Activated naive CD8-positive, alpha-beta T cell (primary cell): ENCODE results near the gene RMDN3.

ENCODE experiments used
- H3K27ac Mint-ChIP-seq: one replicate; pipeline ENCODE4 v1.8.0; 2021; ENCODE audit warnings: mixed read lengths
- H3K27me3 Mint-ChIP-seq: one replicate; pipeline ENCODE4 v1.8.0; 2021; ENCODE audit warnings: mixed read lengths
- H3K36me3 Mint-ChIP-seq: one replicate; pipeline ENCODE4 v1.8.0; 2021; ENCODE audit warnings: mixed read lengths
- H3K4me1 Mint-ChIP-seq: one replicate; pipeline ENCODE4 v1.8.0; 2021; ENCODE audit warnings: low read depth, mixed read lengths
- H3K4me3 Mint-ChIP-seq: one replicate; pipeline ENCODE4 v1.8.0; 2021; ENCODE audit warnings: mild to moderate bottlenecking, mixed read lengths
- H3K9me3 Mint-ChIP-seq: one replicate; pipeline ENCODE4 v1.8.0; 2021; ENCODE audit warnings: low read depth, mixed read lengths

RMDN3 gene

GRCh38 chr15:40746916-40747418 lies 8.1 kb downstream of the RMDN3 start:
- Mint-ChIP-seq H3K27ac (no peak overlapping the region), H3K36me3 (no peaks in the 10 kb centered on the region), H3K27me3 (no peaks in the 10 kb centered on the region), H3K4me3 (no peak overlapping the region), H3K4me1 (peaks cover 8% of the 10 kb centered on the region), H3K9me3 (no peaks in the 10 kb centered on the region)

DNA sequence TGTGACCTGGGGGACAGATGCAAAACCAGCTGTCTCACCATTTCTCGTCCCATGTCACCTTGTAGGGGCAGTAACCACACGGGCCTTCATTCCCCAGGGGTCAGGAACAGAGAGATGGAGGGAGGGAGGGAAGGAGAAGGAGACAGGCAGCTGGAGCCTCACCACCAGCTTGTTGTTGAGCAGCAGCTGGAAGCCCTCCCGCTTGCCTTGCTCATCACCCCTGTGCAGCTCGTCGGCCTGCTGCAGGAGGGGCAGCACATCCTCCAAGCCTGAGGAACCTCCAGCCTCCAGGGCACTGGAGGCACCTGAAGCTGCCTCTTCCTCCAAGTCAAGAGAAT lies 10.3 kb downstream of the RMDN3 start:
- H3K4me1 Mint-ChIP-seq = peaks cover 8% of the 10 kb centered on the region
- peak overlapping the region; percentile 78 for H3K27ac Mint-ChIP-seq
- H3K36me3 Mint-ChIP-seq = no peaks in the 10 kb centered on the region
- no peaks in the 10 kb centered on the region for H3K27me3 Mint-ChIP-seq
- no peaks in the 10 kb centered on the region for H3K9me3 Mint-ChIP-seq
- H3K4me3 Mint-ChIP-seq = no peak overlapping the region

DNA sequence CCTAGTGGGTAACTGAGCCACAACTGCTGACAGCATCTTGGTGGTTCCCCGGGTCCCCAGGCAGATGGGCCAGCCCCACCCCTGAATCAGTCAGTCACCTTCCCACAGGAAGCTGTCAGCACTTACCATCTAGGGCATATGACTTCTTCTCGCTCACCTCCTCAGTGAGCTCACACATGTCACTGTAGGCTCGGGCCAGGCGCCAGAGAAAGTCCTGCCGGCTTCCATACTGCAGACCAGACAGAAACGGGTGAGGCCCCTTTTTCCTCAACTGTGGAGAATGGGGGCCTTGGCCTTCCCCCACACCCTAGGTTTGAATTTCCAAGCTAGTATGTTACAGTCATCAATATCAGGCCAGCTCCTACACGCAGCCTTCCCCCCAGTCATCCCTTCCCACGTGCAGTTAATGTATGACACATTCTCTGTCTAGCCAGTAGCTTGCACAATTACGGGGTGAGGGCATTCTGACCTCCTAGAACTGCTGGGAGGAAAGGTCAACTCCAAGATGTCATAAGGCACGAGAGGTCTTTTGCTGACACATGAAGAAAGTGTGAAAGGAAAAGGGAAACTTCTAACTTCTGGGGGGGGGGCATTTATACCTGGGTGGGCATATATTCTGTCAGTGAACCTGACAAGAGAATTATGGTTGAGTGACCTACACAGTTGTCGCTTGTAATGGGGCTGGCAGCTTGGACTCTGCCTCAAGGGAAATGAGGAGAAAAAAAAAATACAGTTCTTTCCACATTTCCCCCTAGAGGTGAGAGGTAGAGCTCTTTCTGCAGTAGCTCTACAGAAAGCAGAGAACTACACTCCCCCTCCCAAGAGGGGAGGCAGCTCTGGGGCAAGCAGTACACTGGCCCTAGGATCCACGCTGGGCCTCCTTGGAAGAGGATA lies 10.9 kb downstream of the RMDN3 start:
- Mint-ChIP-seq H3K36me3 (no peaks in the 10 kb centered on the region), H3K9me3 (no peaks in the 10 kb centered on the region), H3K27me3 (no peaks in the 10 kb centered on the region), H3K27ac (peak overlapping the region; percentile 78), H3K4me3 (peak overlapping the region; percentile 21), H3K4me1 (peaks cover 8% of the 10 kb centered on the region)

GRCh38 chr15:40743485-40743901 lies 11.6 kb downstream of the RMDN3 start:
- H3K27me3 Mint-ChIP-seq = no peaks in the 10 kb centered on the region
- H3K4me3 Mint-ChIP-seq = no peak overlapping the region
- peak overlapping the region; percentile 78 for H3K27ac Mint-ChIP-seq
- H3K4me1 Mint-ChIP-seq = peaks cover 8% of the 10 kb centered on the region
- no peaks in the 10 kb centered on the region for H3K9me3 Mint-ChIP-seq
- no peaks in the 10 kb centered on the region for H3K36me3 Mint-ChIP-seq

DNA sequence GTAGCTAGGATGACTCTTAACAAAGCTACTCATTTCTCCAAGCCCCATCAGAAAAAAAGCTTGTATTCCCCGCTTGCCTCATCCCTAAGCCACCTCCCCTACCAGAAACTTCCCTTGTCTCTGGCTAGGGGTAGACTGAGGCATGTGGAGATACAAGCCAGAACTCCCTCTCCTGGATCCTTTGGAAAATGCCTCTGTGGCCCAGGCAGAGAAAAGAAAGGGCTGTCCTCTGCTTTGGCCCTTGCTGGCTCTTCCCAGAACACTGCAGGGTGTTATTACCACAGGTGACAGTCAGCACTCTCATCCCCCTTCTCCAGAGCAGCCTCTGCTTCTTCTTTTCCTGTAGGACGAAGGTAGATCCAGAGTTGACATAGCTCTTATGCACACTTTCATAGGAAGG lies 15.2 kb downstream of the RMDN3 start:
- H3K4me3 Mint-ChIP-seq = no peak overlapping the region
- H3K9me3 Mint-ChIP-seq = no peaks in the 10 kb centered on the region
- H3K27me3 Mint-ChIP-seq = no peaks in the 10 kb centered on the region
- no peaks in the 10 kb centered on the region for H3K36me3 Mint-ChIP-seq
- H3K4me1 Mint-ChIP-seq = peaks cover 8% of the 10 kb centered on the region
- no peak overlapping the region for H3K27ac Mint-ChIP-seq

DNA sequence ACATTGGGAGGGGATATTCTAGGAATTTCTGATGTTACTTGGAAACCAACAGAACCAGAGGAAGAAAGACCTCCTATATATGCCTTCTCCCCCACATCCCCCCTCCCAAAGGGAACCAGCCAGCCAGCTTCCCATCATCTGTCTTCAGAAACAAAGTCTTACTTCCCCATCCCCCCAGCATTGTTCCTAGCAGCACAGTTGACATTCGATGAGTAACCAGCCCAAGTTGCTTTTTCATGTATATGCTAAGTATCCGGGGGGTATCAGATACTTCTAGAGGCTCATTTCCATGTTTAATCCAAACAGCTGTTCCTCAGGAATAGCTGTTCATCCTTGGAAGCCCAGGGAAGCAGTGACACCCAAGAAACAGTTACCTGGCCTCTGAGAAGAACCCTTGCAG lies 16.0 kb downstream of the RMDN3 start:
- no peaks in the 10 kb centered on the region for H3K27me3 Mint-ChIP-seq
- no peaks in the 10 kb centered on the region for H3K36me3 Mint-ChIP-seq
- no peak overlapping the region for H3K4me3 Mint-ChIP-seq
- H3K9me3 Mint-ChIP-seq = no peaks in the 10 kb centered on the region
- H3K27ac Mint-ChIP-seq = no peak overlapping the region
- H3K4me1 Mint-ChIP-seq = peaks cover 6% of the 10 kb centered on the region

GRCh38 chr15:40737048-40737447 lies 18.0 kb downstream of the RMDN3 start:
- Mint-ChIP-seq H3K9me3 (no peaks in the 10 kb centered on the region), H3K36me3 (peaks cover 3% of the 10 kb centered on the region), H3K27ac (no peak overlapping the region), H3K4me3 (no peak overlapping the region), H3K4me1 (no peaks in the 10 kb centered on the region), H3K27me3 (no peaks in the 10 kb centered on the region)

GRCh38 chr15:40736575-40736974 lies 18.5 kb downstream of the RMDN3 start:
- no peaks in the 10 kb centered on the region for H3K4me1 Mint-ChIP-seq
- H3K27ac Mint-ChIP-seq = no peak overlapping the region
- H3K4me3 Mint-ChIP-seq = no peak overlapping the region
- no peaks in the 10 kb centered on the region for H3K27me3 Mint-ChIP-seq
- no peaks in the 10 kb centered on the region for H3K9me3 Mint-ChIP-seq
- peaks cover 3% of the 10 kb centered on the region for H3K36me3 Mint-ChIP-seq

GRCh38 chr15:40731034-40731433 lies 24.0 kb downstream of the RMDN3 start:
- no peak overlapping the region for H3K27ac Mint-ChIP-seq
- H3K4me3 Mint-ChIP-seq = no peak overlapping the region
- peaks cover 3% of the 10 kb centered on the region for H3K36me3 Mint-ChIP-seq
- H3K27me3 Mint-ChIP-seq = no peaks in the 10 kb centered on the region
- no peaks in the 10 kb centered on the region for H3K9me3 Mint-ChIP-seq
- no peaks in the 10 kb centered on the region for H3K4me1 Mint-ChIP-seq

GRCh38 chr15:40723919-40724318 lies 31.1 kb downstream of the RMDN3 start:
- Mint-ChIP-seq H3K4me1 (peaks cover 9% of the 10 kb centered on the region), H3K9me3 (no peaks in the 10 kb centered on the region), H3K4me3 (no peak overlapping the region), H3K36me3 (peaks cover 2% of the 10 kb centered on the region), H3K27me3 (no peaks in the 10 kb centered on the region), H3K27ac (no peak overlapping the region)

DNA sequence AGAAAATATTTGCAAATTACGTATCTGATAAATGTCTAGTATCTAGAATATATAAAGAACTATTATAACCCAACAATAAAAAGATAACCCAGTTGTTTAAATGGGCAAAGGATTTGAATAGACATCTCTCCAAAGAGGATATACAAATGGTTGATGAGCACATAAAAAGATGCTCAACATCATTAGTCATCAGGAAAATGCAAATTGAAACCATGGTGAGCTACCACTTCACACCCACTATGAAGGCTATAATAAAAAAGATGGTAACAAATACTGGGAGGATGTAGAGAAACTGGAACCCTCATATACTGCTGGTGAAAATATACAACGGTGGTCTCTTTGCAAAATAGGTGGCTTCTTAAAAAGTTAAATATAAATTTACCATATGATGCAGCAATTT lies 32.1 kb downstream of the RMDN3 start:
- no peaks in the 10 kb centered on the region for H3K9me3 Mint-ChIP-seq
- no peaks in the 10 kb centered on the region for H3K27me3 Mint-ChIP-seq
- peaks cover 9% of the 10 kb centered on the region for H3K4me1 Mint-ChIP-seq
- H3K36me3 Mint-ChIP-seq = peaks cover 2% of the 10 kb centered on the region
- no peak overlapping the region for H3K4me3 Mint-ChIP-seq
- no peak overlapping the region for H3K27ac Mint-ChIP-seq

GRCh38 chr15:40722354-40722753 lies 32.7 kb downstream of the RMDN3 start:
- no peaks in the 10 kb centered on the region for H3K9me3 Mint-ChIP-seq
- peaks cover 2% of the 10 kb centered on the region for H3K36me3 Mint-ChIP-seq
- H3K27me3 Mint-ChIP-seq = no peaks in the 10 kb centered on the region
- no peak overlapping the region for H3K4me3 Mint-ChIP-seq
- H3K27ac Mint-ChIP-seq = no peak overlapping the region
- H3K4me1 Mint-ChIP-seq = peaks cover 9% of the 10 kb centered on the region

- Mint-ChIP-seq H3K27me3 (no peaks in the 10 kb centered on the region), H3K9me3 (no peaks in the 10 kb centered on the region), H3K4me3 (no peak overlapping the region), H3K4me1 (peaks cover 9% of the 10 kb centered on the region), H3K27ac (no peak overlapping the region), H3K36me3 (peaks cover 2% of the 10 kb centered on the region)
These were observed 33.4 kb downstream of the RMDN3 start for GRCh38 chr15:40721701-40722100.

GRCh38 chr15:40716165-40716564 lies 38.9 kb downstream of the RMDN3 start:
- Mint-ChIP-seq H3K27me3 (no peaks in the 10 kb centered on the region), H3K36me3 (peaks cover 2% of the 10 kb centered on the region), H3K9me3 (no peaks in the 10 kb centered on the region), H3K4me1 (no peaks in the 10 kb centered on the region), H3K27ac (no peak overlapping the region), H3K4me3 (no peak overlapping the region)

DNA sequence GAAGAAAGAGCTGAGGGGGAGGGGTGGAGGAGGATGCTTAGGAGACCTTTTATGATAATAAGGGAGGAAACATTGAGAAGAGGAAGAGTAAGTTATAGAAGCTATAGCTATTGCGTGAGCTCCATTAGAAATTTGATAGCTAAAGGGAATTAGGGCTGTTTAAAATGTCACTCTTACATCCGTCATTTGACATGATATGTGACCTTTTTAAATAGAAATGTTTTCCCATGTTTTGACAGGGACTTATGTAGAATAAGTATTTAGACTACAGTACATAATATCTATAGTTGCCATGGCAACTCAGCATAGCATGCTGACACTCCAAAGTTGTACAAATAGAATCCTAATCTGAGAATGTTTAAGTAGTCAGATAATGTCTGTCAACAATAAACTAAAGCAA lies 40.9 kb downstream of the RMDN3 start:
- H3K27ac Mint-ChIP-seq = no peak overlapping the region
- H3K4me1 Mint-ChIP-seq = no peaks in the 10 kb centered on the region
- no peak overlapping the region for H3K4me3 Mint-ChIP-seq
- no peaks in the 10 kb centered on the region for H3K9me3 Mint-ChIP-seq
- peaks cover 5% of the 10 kb centered on the region for H3K36me3 Mint-ChIP-seq
- H3K27me3 Mint-ChIP-seq = no peaks in the 10 kb centered on the region

DNA sequence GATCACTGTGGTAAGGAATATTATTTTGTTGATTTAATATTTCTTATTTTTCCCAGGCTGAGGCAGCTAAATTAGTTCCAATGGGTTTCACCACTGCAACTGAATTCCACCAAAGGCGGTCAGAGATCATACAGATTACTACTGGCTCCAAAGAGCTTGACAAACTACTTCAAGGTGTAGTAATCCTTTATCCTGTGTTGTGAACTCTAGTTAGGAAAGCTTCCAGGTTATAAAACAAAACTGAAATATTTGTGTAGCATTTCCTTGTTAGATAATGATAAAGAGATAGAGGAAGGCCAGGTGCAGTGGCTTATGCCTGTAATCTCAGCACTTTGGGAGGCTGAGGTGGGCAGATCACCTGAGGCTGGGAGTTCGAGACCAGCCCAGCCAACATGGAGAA lies 48.9 kb downstream of the RMDN3 start:
- Mint-ChIP-seq H3K4me3 (no peak overlapping the region), H3K36me3 (peaks cover 11% of the 10 kb centered on the region), H3K9me3 (no peaks in the 10 kb centered on the region), H3K27me3 (no peaks in the 10 kb centered on the region), H3K4me1 (no peaks in the 10 kb centered on the region), H3K27ac (no peak overlapping the region)
